GM10847 (cell line): ENCODE measurements around the gene USP26.

ENCODE experiments used
- POLR2A ChIP-seq: IDR thresholded peaks from 2 replicates; pipeline ENCODE4 v1.6.1; 2011; ENCODE audit not compliant: insufficient read length; ENCODE audit errors: extremely low read depth

The USP26 gene

DNA sequence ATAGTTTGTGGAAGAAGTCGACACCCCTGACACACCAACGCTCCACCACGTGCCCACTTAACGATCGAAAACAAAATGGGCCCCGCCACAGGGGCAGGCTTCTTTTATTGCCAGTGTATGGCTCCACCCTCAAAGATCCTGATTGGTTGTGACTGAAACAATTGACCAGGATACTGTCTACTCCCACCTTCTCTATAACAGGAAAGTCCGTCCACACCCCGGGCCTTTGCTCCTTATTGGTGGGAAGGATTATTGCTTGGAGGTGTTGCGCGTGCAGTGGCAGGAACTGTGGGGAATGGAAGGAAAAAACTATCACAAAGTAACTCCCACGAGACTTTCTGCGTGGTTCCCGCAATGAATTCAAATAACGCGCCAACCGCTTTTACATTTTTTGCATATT is at the start of gene USP26:
Gene USP26 (minus strand): TSS at position 79 of the 400 bp plus-strand sequence. CDS start 68,889 bp downstream, outside the sequence.
- TF ChIP-seq POLR2A, result no peak

DNA sequence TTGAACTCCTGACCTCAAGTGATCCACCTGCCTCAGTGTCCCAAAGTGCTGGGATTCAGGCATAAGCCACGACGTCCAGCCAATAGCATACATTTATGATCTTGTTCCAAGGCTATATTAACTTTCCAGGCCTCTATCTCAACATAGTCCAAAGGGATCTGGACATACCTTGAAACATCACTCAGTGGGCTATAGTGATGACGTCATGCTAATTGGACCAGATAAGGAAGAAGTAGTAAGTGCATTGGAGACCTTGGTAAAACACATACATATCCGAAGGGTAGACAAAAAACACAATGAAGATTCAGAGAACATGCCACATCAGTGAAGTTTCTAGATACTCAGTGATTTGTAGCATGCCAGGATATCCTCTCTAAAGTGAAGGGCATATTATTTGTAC is 37.4 kb upstream of the USP26 start:
- no peak for TF ChIP-seq POLR2A

GRCh38 chrX:133120406-133120805 is 23.5 kb upstream of the USP26 start:
- no peak for TF ChIP-seq POLR2A

DNA sequence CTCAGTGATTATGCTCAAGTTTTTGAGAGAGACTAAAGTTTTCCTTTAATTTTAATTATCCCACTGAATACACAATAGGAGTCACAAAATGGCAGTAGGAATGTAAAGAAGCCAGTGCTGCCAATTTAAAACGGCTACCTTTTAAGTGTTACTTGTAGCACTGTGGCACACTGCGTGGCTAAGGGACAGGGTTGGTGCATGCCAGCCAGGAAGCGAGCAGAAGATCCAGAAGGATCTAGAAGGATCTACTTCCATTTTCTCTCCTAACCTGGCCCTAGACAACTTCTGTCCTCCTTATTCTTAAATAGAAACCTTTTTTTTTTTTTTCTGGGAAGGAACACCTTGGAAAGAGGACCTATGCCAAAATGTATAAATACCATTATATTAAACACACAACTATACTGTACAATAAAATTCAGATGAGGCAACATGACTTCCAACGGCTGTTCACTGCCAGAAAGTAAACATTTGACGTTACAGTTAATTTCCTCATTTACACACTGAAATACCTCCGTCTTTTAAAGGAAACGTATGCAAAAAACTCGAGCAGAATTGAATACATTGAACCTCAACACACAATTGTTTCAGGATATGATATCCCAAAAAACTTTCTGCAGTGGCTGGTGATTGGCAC is 2.7 kb downstream of the USP26 start:
- TF ChIP-seq POLR2A, result no peak

DNA sequence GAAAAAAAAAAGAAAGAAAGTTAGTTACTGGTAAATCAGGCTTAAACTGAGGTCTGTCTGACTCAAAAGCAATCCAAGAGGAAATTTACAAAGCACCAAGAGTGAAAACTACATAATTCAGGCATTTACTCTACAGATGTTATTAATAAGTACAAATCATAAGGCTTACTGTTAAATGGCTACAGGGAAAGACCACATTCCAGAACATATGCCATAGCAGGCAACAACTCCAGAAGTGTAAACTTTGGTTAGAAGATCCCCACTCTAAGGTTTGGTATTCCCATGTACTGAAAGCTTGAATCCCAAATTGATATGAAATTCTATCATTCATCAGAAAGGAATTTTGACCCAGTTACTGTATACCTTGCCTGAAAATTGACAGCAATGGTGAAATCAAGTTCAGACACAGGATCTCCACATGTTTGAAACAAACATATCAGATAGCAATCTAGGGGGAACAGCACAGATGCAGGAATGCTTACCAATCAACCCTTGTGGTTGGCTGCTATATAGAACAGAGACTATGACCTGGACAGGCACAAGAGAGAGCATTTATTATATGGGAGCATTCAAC is 6.6 kb downstream of the USP26 start:
- no peak for TF ChIP-seq POLR2A

GRCh38 chrX:133089411-133089810 is 7.5 kb downstream of the USP26 start:
- TF ChIP-seq POLR2A, result no peak

GRCh38 chrX:133085785-133086184 is 11.1 kb downstream of the USP26 start:
- TF ChIP-seq POLR2A, result no peak

- TF ChIP-seq POLR2A, result no peak
Measured at GRCh38 chrX:133083899-133084298, 13.0 kb downstream of the USP26 start.

DNA sequence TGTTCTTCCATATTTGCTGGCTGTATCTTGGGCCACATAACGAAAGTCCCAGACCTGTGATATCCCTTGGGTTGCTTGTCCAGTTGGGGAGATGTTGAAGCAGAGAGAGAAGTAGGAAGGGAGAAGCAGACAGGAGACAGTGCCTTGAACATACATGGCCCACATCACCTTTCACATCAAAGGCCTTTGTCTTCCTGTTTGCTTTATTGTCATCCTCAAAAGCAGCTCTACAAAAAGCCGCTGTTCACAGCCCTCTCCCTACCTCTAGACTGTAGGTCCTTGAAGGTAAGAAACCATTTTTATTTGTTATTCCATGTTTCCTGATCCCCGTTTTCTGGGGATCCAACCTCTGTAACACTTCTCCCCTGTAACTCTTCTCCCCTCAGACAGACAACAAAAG is 14.9 kb downstream of the USP26 start:
- TF ChIP-seq POLR2A, result no peak

DNA sequence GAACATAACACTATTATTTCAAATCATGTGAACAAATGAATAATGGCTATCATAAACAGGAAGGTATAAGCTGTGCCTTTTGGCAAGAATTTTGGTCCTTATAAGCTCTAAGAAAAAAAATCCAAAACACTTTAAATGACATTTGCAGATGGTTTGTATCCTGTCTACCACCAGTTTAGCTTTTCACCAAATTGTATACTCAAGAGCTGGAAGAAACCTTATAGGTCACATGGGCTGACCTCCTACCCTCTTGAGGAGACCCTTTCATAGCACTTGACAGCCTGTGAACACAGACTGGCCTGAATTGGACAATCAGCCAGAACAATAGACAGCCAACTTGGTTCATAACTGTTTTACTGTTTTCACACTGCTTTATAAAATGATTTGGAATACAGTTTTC is 24.3 kb downstream of the USP26 start:
- TF ChIP-seq POLR2A, result no peak

DNA sequence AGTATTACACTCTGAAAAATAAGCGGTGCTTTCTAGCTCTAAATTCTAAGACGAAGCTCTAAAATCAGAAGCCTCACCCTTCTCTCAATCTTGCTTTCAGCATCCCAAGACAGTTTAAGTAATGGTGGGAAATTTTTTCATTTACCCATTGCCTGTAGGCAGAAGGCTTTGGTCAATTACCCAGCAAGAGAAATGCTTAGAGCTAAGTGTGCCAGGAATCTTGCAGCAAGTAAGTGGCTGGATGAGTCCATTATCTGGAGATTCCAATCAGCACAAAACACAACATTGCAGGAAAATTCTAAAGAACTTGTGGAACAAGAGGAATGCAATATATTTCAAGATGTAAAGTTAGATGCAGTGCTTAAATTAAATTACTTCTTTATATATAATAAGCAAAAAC is 28.4 kb downstream of the USP26 start:
- no peak for TF ChIP-seq POLR2A

DNA sequence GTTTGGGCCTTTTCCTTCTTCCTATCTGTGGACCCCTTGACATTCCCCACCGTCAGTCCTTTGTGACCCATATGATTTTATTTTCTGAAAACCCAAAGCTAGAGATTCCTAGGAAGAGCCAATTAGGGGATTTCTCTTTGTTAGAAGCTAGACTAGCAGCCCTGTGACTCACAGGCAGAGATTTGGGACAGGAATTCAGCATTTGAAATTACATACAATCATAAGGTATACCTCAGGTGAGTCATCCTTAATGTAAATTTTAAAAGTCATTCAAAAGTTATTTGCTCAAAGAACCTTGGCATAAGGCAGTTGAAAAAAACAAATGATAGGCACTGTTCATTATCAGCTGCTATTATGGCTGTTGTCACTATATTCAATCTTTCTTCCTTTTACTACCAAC is 40.6 kb downstream of the USP26 start:
- TF ChIP-seq POLR2A, result no peak

GRCh38 chrX:133054761-133055405 is 42.0 kb downstream of the USP26 start:
- no peak for TF ChIP-seq POLR2A

DNA sequence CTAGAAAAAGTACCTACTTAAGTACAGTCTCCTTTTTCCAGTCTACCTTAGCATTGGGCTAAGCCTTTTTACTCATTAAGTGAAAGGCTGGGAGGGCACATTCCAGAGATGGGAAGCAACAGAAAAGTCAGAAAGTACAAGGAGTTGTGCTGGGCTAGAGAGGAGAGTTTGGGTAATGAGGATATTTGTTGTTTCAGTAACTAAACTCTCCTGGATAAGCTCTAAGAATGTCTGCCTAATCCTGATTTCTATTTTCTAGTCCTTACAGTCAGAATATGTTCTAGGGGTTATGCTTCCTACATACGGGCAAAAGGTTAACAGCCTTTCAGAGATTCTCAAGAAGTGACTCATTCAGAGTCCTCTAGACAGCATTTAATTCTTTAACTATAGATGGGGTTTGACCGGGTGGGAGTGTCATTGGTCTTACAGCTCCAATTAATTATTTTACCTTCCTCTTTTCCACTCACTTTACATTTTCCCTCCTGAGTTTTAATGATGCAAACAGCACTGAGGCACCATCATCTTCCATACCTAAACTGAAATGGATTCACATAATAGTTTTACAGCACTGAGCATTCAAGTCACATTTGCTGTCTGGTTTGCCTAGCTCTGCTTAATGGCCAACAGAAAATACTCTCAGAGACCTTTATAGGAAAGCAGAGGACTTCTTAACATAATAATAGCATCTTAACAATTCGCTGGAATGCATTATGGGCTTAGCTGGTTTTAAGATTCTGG is 42.9 kb downstream of the USP26 start:
- TF ChIP-seq POLR2A, result no peak

GRCh38 chrX:133048751-133049150 is 48.2 kb downstream of the USP26 start:
- no peak for TF ChIP-seq POLR2A

GRCh38 chrX:133046601-133047000 is 50.3 kb downstream of the USP26 start:
- TF ChIP-seq POLR2A, result no peak
